Measurements from ENCODE around the gene TRPC4. TPM values are rescaled to one million over a fixed set of nuclear protein-coding genes. Genes with fewer than 3 reads are reported as not detected.
A peak's percentile ranks its signal among the peaks of the same experiment; 100 is the strongest.

Gene TRPC4
- polyA plus RNA-seq, 2 of the 4 experiments (the other 2 are of a cell fraction) = 0.04 to 0.05 TPM

- 0 out of 3 replicates have a peak, but pooled peaks cover 7% of the 10 kb centered on the region for H3K4me1 ChIP-seq
- CTCF ChIA-PET = no interaction called here
- no peak overlapping the region for H3K27ac ChIP-seq
- H3K4me3 ChIP-seq = no peak overlapping the region
- H3K4me2 ChIP-seq = no peak overlapping the region
- DNase-seq (ENCODE audit: low read depth in 1 of 2, low spot score in 1 of 2) = no peak
- no peaks in the 10 kb centered on the region for H3K9me3 ChIP-seq
- FAIRE-seq = no peak
- ATAC-seq = no peak
- TF ChIP-seq CHD2 (IDR thresholded peaks at IDR 0.05; ENCODE audit: low read length, partially characterized antibody) = no peak
- no peak for TF ChIP-seq CHD4 (IDR thresholded peaks at IDR 0.05; ENCODE audit: borderline replicate concordance)
- TF ChIP-seq, protein P1, sequence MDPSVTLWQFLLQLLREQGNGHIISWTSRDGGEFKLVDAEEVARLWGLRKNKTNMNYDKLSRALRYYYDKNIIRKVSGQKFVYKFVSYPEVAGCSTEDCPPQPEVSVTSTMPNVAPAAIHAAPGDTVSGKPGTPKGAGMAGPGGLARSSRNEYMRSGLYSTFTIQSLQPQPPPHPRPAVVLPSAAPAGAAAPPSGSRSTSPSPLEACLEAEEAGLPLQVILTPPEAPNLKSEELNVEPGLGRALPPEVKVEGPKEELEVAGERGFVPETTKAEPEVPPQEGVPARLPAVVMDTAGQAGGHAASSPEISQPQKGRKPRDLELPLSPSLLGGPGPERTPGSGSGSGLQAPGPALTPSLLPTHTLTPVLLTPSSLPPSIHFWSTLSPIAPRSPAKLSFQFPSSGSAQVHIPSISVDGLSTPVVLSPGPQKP (IDR thresholded peaks at IDR 0.05; ENCODE audit: low read depth, low read length) = no peak
- TF ChIP-seq RNF2 (IDR thresholded peaks at IDR 0.05; ENCODE audit: borderline replicate concordance, low read depth) = no peak
- TF ChIP-seq MAFK (IDR thresholded peaks at IDR 0.05; ENCODE audit: partially characterized antibody) = no peak
- no peak for TF ChIP-seq HEYL (CRISPR knock-in tag; IDR thresholded peaks at IDR 0.05)
- WGBS (ENCODE audit: missing lambda C conversion rate) = 80% methylated on average over 3 of the region's 3 CpGs
- POLR2A ChIA-PET = no interaction called here
Measured at GRCh38 chr13:37755349-37755748, 114.2 kb downstream of the TRPC4 start.

- Histone ChIP-seq H3K4me3 (no peak overlapping the region), H3K9me3 (no peaks in the 10 kb centered on the region), H3K4me1 (0 out of 3 replicates have a peak, but pooled peaks cover 7% of the 10 kb centered on the region), H3K4me2 (peak overlapping the region; percentile 64), H3K27ac (peak overlapping the region in 1 of 2 experiments; percentile 43; a peak in 2 of 6 replicates)
- 17% methylated on average over 6 of the region's 6 CpGs for WGBS (ENCODE audit: missing lambda C conversion rate)
- ChIA-PET CTCF (no interaction called here), POLR2A (no interaction called here)
- FAIRE-seq (no peak), ATAC-seq (no peak), DNase-seq (ENCODE audit: low read depth in 1 of 2, low spot score in 1 of 2) (peak in 1 of 2 experiments; percentile 3)
- TF ChIP-seq SREBF2 (IDR thresholded peaks at IDR 0.05) (no peak), CBX2 (IDR thresholded peaks at IDR 0.05; ENCODE audit: borderline replicate concordance, low read depth) (no peak), CBX8 (IDR thresholded peaks at IDR 0.05) (no peak), BHLHE40 (IDR thresholded peaks at IDR 0.05; ENCODE audit: low read depth, low read length) (no peak), JUN (IDR thresholded peaks at IDR 0.05) (no peak), HOXB13 (CRISPR knock-in tag; IDR thresholded peaks at IDR 0.05; ENCODE audit: low read depth) (no peak), TFCP2L1 (CRISPR knock-in tag; IDR thresholded peaks at IDR 0.05) (no peak), PHF8 (IDR thresholded peaks at IDR 0.05; ENCODE audit: borderline replicate concordance, low read depth) (no peak), POLR2A (IDR thresholded peaks at IDR 0.05; ENCODE audit: low read length) (no peak), CHD4 (IDR thresholded peaks at IDR 0.05; ENCODE audit: borderline replicate concordance) (no peak), RARB (CRISPR knock-in tag; IDR thresholded peaks at IDR 0.05) (no peak)
- TF ChIP-seq, protein P1 (IDR thresholded peaks at IDR 0.05; ENCODE audit: low read depth, low read length) = no peak
- TF ChIP-seq, protein P2, sequence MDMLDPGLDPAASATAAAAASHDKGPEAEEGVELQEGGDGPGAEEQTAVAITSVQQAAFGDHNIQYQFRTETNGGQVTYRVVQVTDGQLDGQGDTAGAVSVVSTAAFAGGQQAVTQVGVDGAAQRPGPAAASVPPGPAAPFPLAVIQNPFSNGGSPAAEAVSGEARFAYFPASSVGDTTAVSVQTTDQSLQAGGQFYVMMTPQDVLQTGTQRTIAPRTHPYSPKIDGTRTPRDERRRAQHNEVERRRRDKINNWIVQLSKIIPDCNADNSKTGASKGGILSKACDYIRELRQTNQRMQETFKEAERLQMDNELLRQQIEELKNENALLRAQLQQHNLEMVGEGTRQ (IDR thresholded peaks at IDR 0.05) = no peak
Measured at GRCh38 chr13:37753776-37754175, 115.8 kb downstream of the TRPC4 start.

DNA sequence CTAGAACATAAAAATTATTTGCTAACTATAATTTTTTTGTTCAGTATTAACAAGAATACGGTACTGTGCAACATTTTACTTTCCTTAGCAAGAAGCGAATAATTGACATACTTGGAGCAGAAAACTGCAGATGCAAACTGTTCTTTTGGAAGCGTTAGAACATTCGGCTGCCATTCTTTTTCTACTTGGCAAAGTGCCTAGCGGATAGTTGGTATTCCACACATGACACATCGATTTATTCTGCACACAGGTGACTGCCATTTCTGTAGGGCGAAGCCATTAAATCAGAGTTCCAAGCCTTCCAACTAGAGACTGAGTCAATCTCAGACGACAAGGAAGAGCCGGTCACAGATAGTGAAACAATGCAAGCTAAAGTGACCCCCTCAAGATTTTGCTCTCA lies 117.4 kb downstream of the TRPC4 start:
- no peak for FAIRE-seq
- peaks cover 12% of the 10 kb centered on the region; the same call in 1 of the 3 replicates for H3K4me1 ChIP-seq
- POLR2A ChIA-PET = no interaction called here
- CTCF ChIA-PET = no interaction called here
- WGBS (ENCODE audit: missing lambda C conversion rate) = 70% methylated on average over 9 of the region's 9 CpGs
- H3K4me2 ChIP-seq = no peak overlapping the region
- H3K9me3 ChIP-seq = no peaks in the 10 kb centered on the region
- no peak overlapping the region for H3K27ac ChIP-seq
- DNase-seq (ENCODE audit: low read depth in 1 of 2, low spot score in 1 of 2) = no peak
- no peak overlapping the region for H3K4me3 ChIP-seq
- ATAC-seq = no peak
- TF ChIP-seq CEBPB (IDR thresholded peaks at IDR 0.05) = no peak
- no peak for TF ChIP-seq TFCP2L1 (CRISPR knock-in tag; IDR thresholded peaks at IDR 0.05)
- TF ChIP-seq PBX3 (IDR thresholded peaks at IDR 0.05) = no peak
- TF ChIP-seq ZC3H11A (IDR thresholded peaks at IDR 0.05) = no peak
- TF ChIP-seq BCL3 (IDR thresholded peaks at IDR 0.05) = no peak
- TF ChIP-seq RNF2 (IDR thresholded peaks at IDR 0.05; ENCODE audit: borderline replicate concordance, low read depth) = no peak
- TF ChIP-seq BHLHE40 (IDR thresholded peaks at IDR 0.05; ENCODE audit: low read depth, low read length) = no peak
- TF ChIP-seq, protein P3, sequence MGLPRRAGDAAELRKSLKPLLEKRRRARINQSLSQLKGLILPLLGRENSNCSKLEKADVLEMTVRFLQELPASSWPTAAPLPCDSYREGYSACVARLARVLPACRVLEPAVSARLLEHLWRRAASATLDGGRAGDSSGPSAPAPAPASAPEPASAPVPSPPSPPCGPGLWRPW (IDR thresholded peaks at IDR 0.05) = no peak
- TF ChIP-seq KDM1A (IDR thresholded peaks at IDR 0.05; ENCODE audit: low read depth) = no peak
- TF ChIP-seq SMC3 (IDR thresholded peaks at IDR 0.05) = no peak
- TF ChIP-seq FOSL2 (IDR thresholded peaks at IDR 0.05) = no peak
- TF ChIP-seq FOSL2 (CRISPR knock-in tag; IDR thresholded peaks at IDR 0.05) = no peak
- TF ChIP-seq EHMT2 (IDR thresholded peaks at IDR 0.05; ENCODE audit: low read depth) = no peak

All from A549 (cell line).